ENCODE data around the gene DDX46.
"Not testable (repeated sequence)": the region's sequence is repeated elsewhere in the genome, so short reads cannot be mapped to it uniquely, and the experiment has no call there.

Gene DDX46

GRCh38 chr5:134787692-134788091, 29.1 kb downstream of the DDX46 start:
- no peak for DNase-seq

DNA sequence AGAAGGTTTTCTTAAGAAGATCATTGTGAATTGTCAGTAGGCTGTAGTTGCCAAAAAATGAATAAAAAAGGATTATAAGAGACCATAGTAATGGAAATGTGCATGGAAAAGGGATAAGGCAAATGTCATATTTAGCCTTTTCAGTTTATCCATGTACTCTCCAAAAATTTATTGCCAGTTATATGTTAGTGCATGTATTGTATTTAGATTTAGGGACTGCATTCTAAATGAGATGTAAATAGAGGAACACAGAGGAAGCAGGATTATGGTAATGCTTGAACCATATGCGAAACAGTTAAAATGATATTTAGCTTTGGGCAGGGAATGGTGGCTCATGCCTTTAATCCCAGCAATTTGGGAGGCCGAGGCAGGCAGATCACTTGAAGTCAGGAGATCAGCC, 33.0 kb downstream of the DDX46 start:
- DNase-seq, result no peak

GRCh38 chr5:134792286-134792685, 33.7 kb downstream of the DDX46 start:
- DNase-seq, result no peak

DNA sequence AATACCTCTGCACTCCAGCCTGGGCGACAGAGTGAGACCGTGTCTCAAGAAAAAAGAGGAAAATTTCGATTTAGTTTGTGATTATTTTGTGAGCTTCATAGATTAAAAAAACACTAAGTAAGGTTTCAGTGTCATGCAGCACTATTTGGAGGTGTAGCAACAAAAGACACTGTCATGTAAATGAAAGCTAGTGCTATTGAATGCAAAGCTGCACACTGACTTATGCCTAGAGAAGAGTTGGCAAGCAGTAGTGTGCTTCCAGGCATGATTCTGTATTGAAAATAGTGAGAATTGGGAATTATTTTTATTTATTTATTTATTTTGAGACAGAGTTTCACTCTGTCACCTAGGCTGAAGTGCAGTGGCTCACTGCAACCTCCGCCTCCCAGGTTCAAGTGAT, 34.5 kb downstream of the DDX46 start:
- no peak for DNase-seq

DNA sequence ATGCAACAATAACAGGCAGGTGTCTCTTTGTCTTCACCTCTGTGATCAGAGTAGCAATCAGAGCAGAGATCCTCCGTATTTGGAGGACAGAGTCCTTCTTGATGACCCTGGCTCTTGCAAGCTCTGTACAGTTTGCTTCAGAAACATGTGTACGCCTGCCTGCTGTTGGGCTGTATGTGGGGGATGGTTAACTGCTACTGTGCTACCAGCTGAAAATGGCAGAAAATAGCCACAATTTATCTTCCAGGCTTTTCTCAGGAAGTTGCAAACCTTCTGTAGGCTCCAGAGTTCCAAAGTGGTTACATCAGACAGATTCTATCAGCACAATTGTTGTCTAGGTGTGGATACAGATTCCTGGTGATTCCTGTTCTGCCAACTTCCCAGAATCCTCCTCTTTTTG, 35.5 kb downstream of the DDX46 start:
- DNase-seq, result no peak

DNA sequence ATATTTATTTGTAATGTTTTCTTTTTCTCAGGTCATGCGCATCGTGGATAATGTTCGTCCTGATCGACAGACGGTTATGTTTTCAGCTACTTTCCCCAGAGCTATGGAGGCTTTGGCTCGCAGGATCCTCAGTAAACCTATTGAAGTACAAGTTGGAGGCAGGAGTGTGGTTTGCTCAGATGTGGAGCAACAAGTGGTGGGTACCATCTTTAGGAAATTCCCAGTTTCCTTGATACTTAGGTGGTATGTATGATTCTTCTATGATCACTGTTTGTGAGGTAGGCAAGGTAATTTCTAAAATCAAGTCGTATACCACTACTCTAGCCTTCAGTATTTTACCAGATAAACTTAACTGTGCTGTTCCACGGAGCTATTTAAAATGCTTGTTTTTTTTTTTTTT, 36.2 kb downstream of the DDX46 start:
- no peak for DNase-seq

DNA sequence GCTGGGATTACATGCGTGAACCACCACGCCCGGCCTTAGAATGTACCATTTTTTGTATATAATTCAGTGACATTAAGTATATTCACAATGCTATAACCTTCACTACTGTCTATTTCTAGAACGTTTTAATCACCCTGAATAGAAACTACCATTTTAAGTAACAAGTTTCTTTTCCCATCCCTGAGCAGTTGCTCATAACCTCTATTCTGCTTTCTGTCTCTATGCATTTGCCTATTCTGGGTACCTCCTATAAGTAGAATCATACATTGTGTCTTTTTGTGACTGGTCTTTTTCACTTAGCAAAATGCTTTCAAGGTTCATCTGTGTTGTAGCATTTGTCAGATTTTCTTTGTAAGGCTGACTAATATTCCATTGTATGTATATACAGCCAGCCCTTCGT, 39.9 kb downstream of the DDX46 start:
- DNase-seq, result no peak

DNA sequence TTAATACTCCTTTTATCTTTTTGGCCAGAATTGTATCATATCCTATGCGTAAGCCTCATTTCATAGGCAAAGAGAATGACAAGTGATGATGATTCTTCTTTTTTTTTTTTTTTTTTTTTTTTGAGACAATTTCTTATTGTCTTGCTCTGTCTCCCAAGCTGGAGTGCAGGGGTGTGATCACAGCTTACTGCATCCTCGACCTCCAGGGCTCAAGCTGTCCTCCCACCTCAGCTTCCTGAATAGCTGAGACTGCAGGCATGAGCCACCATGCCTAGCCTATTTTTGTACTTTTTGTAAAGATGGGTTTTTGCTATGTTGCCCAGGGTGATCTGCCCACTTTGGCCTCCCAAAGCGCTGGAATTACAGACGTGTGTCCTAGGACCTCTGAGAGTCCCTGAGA, 45.2 kb downstream of the DDX46 start:
- no peak for DNase-seq

GRCh38 chr5:134813407-134813806, 54.8 kb downstream of the DDX46 start:
- peak; percentile 7 for DNase-seq

DNA sequence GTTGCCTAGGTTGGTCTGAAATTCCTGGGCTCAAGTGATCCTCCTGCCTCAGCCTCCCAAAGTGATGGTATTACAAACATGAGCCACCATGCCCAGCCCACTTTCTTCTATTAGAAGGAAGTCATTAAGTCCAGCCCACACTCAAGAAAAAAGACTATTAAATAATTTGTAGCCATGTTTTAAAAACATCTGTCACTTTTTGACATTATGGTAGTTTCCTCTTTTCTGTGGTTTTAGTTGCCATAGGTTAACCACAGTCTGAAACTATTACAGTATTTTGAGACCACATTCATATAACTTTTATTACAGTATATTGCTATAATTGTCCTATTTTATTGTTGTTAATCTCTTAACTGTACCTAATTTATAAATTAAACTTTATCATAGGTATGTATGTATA, 55.2 kb downstream of the DDX46 start:
- DNase-seq, result no peak

DNA sequence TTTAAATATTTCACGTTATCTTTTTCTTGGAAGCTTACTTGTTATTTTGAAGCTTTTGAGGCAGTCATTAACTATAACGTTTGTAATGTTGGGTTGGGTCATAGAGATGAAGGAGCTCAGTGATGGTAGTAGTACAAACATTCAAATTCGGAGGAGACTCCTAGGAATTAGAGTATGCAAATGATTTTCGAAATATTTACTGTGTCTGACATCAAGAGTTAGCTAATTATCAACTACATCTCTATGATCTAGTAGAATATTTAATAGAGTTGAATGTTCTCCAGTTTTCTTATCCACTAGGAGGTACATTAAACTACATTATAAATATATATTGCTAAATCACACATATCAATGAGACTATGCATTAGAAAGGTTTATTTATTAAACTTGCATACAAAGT, 58.4 kb downstream of the DDX46 start:
- DNase-seq, result no peak

DNA sequence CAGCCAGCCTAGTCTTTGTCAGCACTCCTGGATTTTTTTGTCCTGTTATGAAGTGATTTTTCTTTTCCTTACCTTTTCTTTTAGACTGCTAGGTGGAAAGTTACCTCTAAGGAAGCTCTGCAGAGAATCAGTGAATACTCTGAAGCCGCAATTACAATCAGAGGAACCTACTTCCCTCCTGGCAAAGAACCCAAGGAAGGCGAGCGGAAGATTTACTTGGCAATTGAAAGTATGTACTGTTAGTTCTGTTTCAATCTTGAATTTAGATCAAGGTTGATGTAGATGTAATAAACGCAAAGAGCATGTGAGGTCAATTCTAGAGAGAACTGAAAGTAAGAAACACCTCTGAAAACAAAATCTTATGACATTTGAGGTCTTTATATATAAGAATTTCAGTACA, 60.2 kb downstream of the DDX46 start:
- no peak for DNase-seq

- no peak for DNase-seq
Observed at GRCh38 chr5:134819407-134819963, 60.9 kb downstream of the DDX46 start.

GRCh38 chr5:134821841-134822240, 63.3 kb downstream of the DDX46 start:
- DNase-seq, result no peak

DNA sequence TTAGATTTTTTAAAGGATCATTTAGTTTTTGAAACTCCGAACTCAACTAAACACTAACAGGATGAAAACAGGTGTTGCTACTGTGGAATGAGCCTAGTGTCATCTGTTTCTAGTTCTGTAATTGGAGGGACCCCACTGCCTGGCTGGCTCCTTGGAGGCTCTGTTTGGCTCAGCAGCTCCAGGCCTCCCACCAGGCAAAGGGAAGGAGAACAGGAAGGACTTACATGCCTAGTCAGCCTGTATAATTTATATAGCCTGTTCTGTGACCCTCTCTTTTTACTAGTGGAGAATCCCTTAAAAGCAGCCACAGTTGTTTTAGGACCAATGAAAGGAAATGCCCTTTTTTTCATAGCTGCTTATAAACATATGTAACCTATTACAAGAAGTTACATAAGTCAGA, 66.1 kb downstream of the DDX46 start:
- DNase-seq, result no peak

- DNase-seq, result no peak
Observed at GRCh38 chr5:134825212-134825611, 66.6 kb downstream of the DDX46 start.

- DNase-seq, result no peak
Observed at GRCh38 chr5:134833340-134834032, 74.9 kb downstream of the DDX46 start.

GRCh38 chr5:134835623-134836022, 77.0 kb downstream of the DDX46 start:
- no peak for DNase-seq

DNA sequence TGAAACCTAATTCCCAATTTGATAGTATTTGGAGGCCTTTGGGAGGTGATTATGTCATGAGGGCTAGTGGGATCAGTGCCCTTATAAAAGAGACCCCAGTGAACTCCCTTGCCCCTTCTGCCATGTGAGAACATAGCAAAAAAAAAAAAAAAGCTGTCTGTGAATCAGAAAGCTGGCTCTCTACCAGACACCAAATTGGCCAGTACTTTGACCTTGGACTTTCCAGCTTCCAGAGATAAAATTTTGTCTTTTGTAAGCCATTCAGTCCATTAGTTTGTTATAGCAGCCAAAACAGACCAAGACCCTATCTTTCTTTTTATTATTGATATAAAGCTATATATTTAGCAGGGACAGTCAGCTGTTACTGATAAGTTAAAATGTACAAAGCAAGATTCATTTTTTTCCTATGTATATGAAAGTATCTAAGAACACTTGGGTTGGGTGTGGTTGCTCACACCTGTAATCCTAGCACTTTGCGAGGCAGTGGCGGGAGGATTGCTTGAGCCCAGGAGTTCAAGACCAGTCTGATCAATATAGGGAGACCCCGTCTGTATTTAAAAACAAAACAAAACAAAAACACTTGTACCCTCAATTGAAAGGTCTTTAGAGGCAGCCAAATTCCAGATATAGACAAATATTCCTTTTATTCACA, 79.1 kb downstream of the DDX46 start:
- DNase-seq, result no peak

DNA sequence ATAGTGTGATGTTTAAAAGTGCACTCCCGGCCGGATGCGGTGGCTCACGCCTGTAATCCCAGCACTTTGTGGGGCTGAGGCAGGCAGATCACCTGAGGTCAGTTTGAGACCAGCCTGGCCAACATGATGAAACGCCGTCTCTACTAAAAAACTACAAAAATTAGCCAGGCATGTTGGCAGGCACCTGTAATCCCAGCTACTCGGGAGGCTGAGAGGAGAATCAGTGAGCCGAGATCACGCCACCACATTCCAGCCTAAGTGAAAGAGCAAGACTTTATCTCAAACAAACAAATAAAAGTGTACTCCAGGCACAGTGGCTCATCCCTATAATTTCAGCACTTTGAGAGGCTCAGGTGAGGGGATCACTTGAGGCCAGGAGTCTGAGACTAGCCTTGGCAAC, 79.8 kb downstream of the DDX46 start:
- not testable (repeated sequence) for DNase-seq

DNA sequence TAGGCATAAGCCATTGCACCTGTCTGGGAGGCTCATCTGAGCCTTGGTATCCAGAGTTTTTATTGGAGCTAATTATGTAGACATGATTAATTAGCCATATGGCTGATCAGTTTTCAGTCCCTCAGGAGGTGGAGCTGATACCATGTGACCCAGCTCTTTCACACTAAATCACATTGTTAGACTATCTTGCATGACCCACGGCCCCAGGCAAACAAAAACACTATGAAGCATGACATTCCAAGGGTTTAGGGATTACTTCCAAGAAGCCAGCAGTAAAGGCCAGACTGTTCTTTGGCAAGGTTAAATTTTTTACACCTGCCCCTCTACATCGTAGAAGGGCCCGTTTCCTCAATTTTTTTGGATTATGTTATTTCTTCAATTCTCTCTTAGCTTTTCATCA, 82.2 kb downstream of the DDX46 start:
- no peak for DNase-seq

GRCh38 chr5:134844252-134844651, 85.7 kb downstream of the DDX46 start:
- DNase-seq, result no peak

- no peak for DNase-seq
Observed at GRCh38 chr5:134845335-134845851, 86.8 kb downstream of the DDX46 start.

GRCh38 chr5:134845852-134846640, 87.5 kb downstream of the DDX46 start, which contains the start of gene C5orf24:
C5orf24 (plus strand) TSS chr5:134845968; CDS start chr5:134854901, 8,933 bp downstream.
- peak; percentile 97 for DNase-seq
